ENCODE results near the gene ISG20.

DNA sequence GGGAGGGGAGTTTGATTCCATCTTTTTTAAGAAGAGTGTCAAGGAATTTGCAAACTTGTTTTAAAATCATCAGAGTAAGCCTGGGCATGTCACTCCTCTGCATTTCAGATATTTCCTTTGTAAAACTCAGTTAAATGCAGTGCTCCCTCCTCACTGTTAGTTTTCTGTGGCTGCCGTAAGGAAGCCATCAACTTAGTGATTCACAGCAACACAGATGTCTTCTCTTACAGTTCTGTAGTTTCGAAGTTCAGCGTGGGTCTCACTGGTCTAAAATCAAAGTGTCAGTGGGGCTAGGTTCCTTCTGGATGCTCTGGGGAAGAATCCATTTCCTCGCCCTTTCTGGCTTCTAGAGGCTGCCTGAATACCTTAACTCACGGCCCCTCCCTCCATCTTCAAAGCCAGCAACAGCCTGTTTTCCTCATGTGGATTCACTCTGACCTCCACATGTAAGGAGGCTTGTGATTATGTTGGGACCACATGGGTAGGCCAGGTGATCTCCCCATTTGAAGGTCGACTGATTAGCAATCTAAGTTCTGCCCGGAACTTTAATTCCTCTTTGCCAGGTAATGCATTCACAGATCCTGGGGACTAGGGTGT lies 12.4 kb downstream of the ISG20 start:
- TF ChIP-seq, protein P1, sequence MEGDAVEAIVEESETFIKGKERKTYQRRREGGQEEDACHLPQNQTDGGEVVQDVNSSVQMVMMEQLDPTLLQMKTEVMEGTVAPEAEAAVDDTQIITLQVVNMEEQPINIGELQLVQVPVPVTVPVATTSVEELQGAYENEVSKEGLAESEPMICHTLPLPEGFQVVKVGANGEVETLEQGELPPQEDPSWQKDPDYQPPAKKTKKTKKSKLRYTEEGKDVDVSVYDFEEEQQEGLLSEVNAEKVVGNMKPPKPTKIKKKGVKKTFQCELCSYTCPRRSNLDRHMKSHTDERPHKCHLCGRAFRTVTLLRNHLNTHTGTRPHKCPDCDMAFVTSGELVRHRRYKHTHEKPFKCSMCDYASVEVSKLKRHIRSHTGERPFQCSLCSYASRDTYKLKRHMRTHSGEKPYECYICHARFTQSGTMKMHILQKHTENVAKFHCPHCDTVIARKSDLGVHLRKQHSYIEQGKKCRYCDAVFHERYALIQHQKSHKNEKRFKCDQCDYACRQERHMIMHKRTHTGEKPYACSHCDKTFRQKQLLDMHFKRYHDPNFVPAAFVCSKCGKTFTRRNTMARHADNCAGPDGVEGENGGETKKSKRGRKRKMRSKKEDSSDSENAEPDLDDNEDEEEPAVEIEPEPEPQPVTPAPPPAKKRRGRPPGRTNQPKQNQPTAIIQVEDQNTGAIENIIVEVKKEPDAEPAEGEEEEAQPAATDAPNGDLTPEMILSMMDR (IDR thresholded peaks at IDR 0.05; ENCODE audit: low read depth, low read length), result no peak
- no peak for TF ChIP-seq EZH2phosphoT487 (IDR thresholded peaks at IDR 0.05; ENCODE audit: low read depth)
